ENCODE results near the gene MME. TPM values are rescaled to one million over a fixed set of nuclear protein-coding genes. Genes with fewer than 3 reads are reported as not detected.

Gene MME
- total RNA-seq, 1 experiment from 2014 or later = not detected

DNA sequence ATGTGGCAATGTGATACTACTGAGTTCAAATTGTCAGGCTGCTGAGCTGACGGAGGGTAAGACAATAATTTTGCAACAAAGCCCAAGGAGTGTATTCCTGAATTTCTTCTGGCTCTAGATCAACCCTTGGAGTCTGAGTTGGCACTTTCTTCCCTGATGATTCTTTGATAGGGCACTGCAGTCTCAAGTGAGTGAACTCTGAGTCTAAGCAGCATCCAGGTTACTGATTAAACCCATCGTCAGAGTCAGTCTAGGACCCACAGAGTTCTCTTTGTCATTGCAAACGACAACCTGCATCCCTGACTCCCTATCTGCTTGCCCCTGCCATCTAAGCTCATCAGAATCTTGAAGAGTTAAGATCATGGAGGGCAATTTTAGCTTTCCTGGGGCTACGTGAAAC is 58.6 kb downstream of the MME start:
- Histone ChIP-seq H3K27ac (ENCODE audit: low read depth, low read length, poor library complexity, severe bottlenecking) (no peak overlapping the region), H3K9me3 (ENCODE audit: low read depth, low read length, poor library complexity, severe bottlenecking) (no peaks in the 10 kb centered on the region), H3K4me3 (ENCODE audit: low read depth, low read length, poor library complexity, severe bottlenecking) (no peak overlapping the region), H3K27me3 (replicated peaks; ENCODE audit: insufficient read depth, low read depth, low read length, poor library complexity) (peaks cover 4% of the 10 kb centered on the region), H3K4me1 (ENCODE audit: insufficient read depth, low read length, poor library complexity, severe bottlenecking) (no peaks in the 10 kb centered on the region), H3K36me3 (ENCODE audit: insufficient read depth, low read length, poor library complexity, severe bottlenecking) (no peaks in the 10 kb centered on the region)
- POLR2A ChIA-PET (ENCODE audit: low non-redundant PET) = no interaction called here
- CTCF ChIA-PET = no interaction called here
- no peak for DNase-seq (ENCODE audit: low spot score)
- intact Hi-C loops (cut with micrococcal nuclease; ENCODE audit: unreplicated experiment) = no loop called here
- TF ChIP-seq EZH2 (IDR thresholded peaks at IDR 0.05; ENCODE audit: borderline replicate concordance, low read depth, low read length, poor library complexity, severe bottlenecking) = no peak
- TF ChIP-seq, protein P1, sequence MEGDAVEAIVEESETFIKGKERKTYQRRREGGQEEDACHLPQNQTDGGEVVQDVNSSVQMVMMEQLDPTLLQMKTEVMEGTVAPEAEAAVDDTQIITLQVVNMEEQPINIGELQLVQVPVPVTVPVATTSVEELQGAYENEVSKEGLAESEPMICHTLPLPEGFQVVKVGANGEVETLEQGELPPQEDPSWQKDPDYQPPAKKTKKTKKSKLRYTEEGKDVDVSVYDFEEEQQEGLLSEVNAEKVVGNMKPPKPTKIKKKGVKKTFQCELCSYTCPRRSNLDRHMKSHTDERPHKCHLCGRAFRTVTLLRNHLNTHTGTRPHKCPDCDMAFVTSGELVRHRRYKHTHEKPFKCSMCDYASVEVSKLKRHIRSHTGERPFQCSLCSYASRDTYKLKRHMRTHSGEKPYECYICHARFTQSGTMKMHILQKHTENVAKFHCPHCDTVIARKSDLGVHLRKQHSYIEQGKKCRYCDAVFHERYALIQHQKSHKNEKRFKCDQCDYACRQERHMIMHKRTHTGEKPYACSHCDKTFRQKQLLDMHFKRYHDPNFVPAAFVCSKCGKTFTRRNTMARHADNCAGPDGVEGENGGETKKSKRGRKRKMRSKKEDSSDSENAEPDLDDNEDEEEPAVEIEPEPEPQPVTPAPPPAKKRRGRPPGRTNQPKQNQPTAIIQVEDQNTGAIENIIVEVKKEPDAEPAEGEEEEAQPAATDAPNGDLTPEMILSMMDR (conservative IDR thresholded peaks at IDR 0.05; ENCODE audit: low read depth, low read length) = no peak
- BruUV-seq (replicated peaks) = no TSS peak

DNA sequence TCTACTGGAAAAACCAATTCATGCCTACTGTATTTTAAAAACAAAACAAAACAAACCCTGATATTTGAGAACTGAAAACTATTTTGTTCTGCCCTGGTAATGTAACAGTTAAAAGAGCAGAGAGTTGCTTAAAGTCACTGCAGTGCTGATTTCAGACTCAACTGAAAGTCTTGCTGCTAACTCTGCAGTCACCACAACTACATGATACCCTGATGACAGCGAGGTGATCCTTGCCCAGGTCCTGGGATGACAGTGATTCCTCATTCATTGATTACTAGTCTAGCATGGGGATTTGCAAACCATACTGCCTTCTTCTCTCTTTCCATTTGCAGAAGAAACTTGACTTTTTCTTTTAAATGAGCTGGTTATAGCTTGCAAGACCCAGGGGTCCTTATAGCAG is 67.5 kb downstream of the MME start:
- Histone ChIP-seq H3K27ac (ENCODE audit: low read depth, low read length, poor library complexity, severe bottlenecking) (no peak overlapping the region), H3K36me3 (ENCODE audit: insufficient read depth, low read length, poor library complexity, severe bottlenecking) (no peaks in the 10 kb centered on the region), H3K27me3 (replicated peaks; ENCODE audit: insufficient read depth, low read depth, low read length, poor library complexity) (no peaks in the 10 kb centered on the region), H3K9me3 (ENCODE audit: low read depth, low read length, poor library complexity, severe bottlenecking) (no peaks in the 10 kb centered on the region), H3K4me3 (ENCODE audit: low read depth, low read length, poor library complexity, severe bottlenecking) (no peak overlapping the region), H3K4me1 (ENCODE audit: insufficient read depth, low read length, poor library complexity, severe bottlenecking) (no peaks in the 10 kb centered on the region)
- TF ChIP-seq, protein P1 (conservative IDR thresholded peaks at IDR 0.05; ENCODE audit: low read depth, low read length) = no peak
- TF ChIP-seq EZH2 (IDR thresholded peaks at IDR 0.05; ENCODE audit: borderline replicate concordance, low read depth, low read length, poor library complexity, severe bottlenecking) = no peak
- POLR2A ChIA-PET (ENCODE audit: low non-redundant PET) = no interaction called here
- CTCF ChIA-PET = no interaction called here
- intact Hi-C loops (cut with micrococcal nuclease; ENCODE audit: unreplicated experiment) = no loop called here
- no peak for DNase-seq (ENCODE audit: low spot score)
- BruUV-seq (replicated peaks) = no TSS peak

DNA sequence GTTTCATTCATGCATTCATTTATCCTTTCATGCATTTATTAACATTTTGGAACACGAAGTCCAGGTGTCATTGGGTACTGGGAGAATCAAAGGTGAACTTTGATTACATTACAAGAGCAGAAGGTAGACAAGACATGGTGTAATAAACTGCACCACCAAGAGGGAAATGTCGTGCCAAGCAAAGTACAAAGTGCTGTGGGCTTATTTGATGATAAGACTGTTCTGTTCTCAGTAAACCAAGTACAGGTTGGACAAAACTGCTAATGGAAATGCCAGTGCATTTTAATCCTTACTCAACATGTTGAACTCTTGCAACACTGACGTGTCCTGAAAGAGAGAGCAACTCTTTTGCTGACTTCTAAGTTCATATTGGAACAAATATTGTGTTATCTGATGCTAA is 69.4 kb downstream of the MME start:
- Histone ChIP-seq H3K4me1 (ENCODE audit: insufficient read depth, low read length, poor library complexity, severe bottlenecking) (no peaks in the 10 kb centered on the region), H3K9me3 (ENCODE audit: low read depth, low read length, poor library complexity, severe bottlenecking) (no peaks in the 10 kb centered on the region), H3K27ac (ENCODE audit: low read depth, low read length, poor library complexity, severe bottlenecking) (no peak overlapping the region), H3K4me3 (ENCODE audit: low read depth, low read length, poor library complexity, severe bottlenecking) (no peak overlapping the region), H3K27me3 (replicated peaks; ENCODE audit: insufficient read depth, low read depth, low read length, poor library complexity) (no peaks in the 10 kb centered on the region), H3K36me3 (ENCODE audit: insufficient read depth, low read length, poor library complexity, severe bottlenecking) (no peaks in the 10 kb centered on the region)
- intact Hi-C loops (cut with micrococcal nuclease; ENCODE audit: unreplicated experiment) = no loop called here
- no peak for DNase-seq (ENCODE audit: low spot score)
- BruUV-seq (replicated peaks) = no TSS peak
- ChIA-PET POLR2A (ENCODE audit: low non-redundant PET) (no interaction called here), CTCF (no interaction called here)
- no peak for TF ChIP-seq EZH2 (IDR thresholded peaks at IDR 0.05; ENCODE audit: borderline replicate concordance, low read depth, low read length, poor library complexity, severe bottlenecking)
- TF ChIP-seq, protein P1 (conservative IDR thresholded peaks at IDR 0.05; ENCODE audit: low read depth, low read length) = no peak
